D721Med (cell line): ENCODE results near the gene ZFYVE21.

Experiments
- DNase-seq: peaks from one replicate; pipeline ENCODE4 v3.0.0; 2011; ENCODE audit warnings: low spot score; ENCODE audit not compliant: insufficient read length
- FAIRE-seq: peaks from 2 replicates; lab custom pipeline; 2011; peaks lifted over from hg19 to GRCh38; lab: Jason Lieb, UNC
- CTCF ChIP-seq: IDR thresholded peaks from 2 replicates; pipeline ENCODE4 v1.5.1; 2012; ENCODE audit warnings: mild to moderate bottlenecking, control low read depth; ENCODE audit not compliant: insufficient read depth; ENCODE audit errors: missing control alignments

ZFYVE21 gene

GRCh38 chr14:103726474-103726873 lies 10.9 kb downstream of the ZFYVE21 start:
- FAIRE-seq: no peak
- no peak for DNase-seq
- TF ChIP-seq CTCF: no peak

GRCh38 chr14:103727313-103727980 lies 11.8 kb downstream of the ZFYVE21 start:
- DNase-seq: no peak
- no peak for TF ChIP-seq CTCF

GRCh38 chr14:103728141-103728540 lies 12.5 kb downstream of the ZFYVE21 start:
- DNase-seq (no peak), FAIRE-seq (no peak)
- TF ChIP-seq CTCF: no peak

More at GRCh38 chr14:103727313-103727980, 11.8 kb downstream of the ZFYVE21 start:
- no peak for FAIRE-seq

GRCh38 chr14:103728721-103729120 lies 13.1 kb downstream of the ZFYVE21 start:
- no peak for FAIRE-seq
- no peak for TF ChIP-seq CTCF
- no peak for DNase-seq

- TF ChIP-seq CTCF: no peak
- FAIRE-seq (no peak), DNase-seq (no peak)
Measured at GRCh38 chr14:103729496-103730448, 14.2 kb downstream of the ZFYVE21 start.

GRCh38 chr14:103730490-103731035 lies 15.0 kb downstream of the ZFYVE21 start:
- no peak for TF ChIP-seq CTCF
- no peak for DNase-seq
- no peak for FAIRE-seq

- no peak for TF ChIP-seq CTCF
- no peak for DNase-seq
- FAIRE-seq: no peak
Measured at GRCh38 chr14:103731481-103731880, 15.9 kb downstream of the ZFYVE21 start.
